Measurements from ENCODE around the gene PON2.

GRCh38 chr7:95421847-95422444 is 12.9 kb downstream of the PON2 start:
- TF ChIP-seq CTCF (IDR thresholded peaks at IDR 0.05) = no peak
- TF ChIP-seq POLR2A (IDR thresholded peaks at IDR 0.05; ENCODE audit: low read depth) = no peak
- TF ChIP-seq POLR2AphosphoS5 (IDR thresholded peaks at IDR 0.05) = no peak

Measured in esophagus muscularis mucosa (tissue), 3 donors.